ENCODE data around the gene KRTAP5-10.

KRTAP5-10 gene

GRCh38 chr11:71562120-71562519 lies 3.2 kb upstream of the KRTAP5-10 start:
- no peak overlapping the region for H3K4ac ChIP-seq (ENCODE audit: low read length)
- DNase-seq (ENCODE audit: low spot score), result no peak
- H2BK5ac ChIP-seq (ENCODE audit: low read length), result no peak overlapping the region
- no peak overlapping the region for H2BK15ac ChIP-seq (ENCODE audit: low read length)
- no peak overlapping the region for H3K14ac ChIP-seq (ENCODE audit: low read length)
- H2AFZ ChIP-seq (ENCODE audit: low read length), result no peak overlapping the region
- no peaks in the 10 kb centered on the region for H3K9me3 ChIP-seq (replicated peaks in 1 of 2; ENCODE audit: control insufficient read depth in 2 of 2, insufficient read depth in 1 of 2, low read depth in 1 of 2, low read length in 2 of 2)
- H3K27me3 ChIP-seq (ENCODE audit: control insufficient read depth in 3 of 3, insufficient read depth in 3 of 3, low read depth in 1 of 3, low read length in 3 of 3), result peaks cover 0 to 4% (median 0%) of the 10 kb centered on the region in 3 experiments
- no peak overlapping the region for H2BK120ac ChIP-seq (ENCODE audit: low read depth, low read length)
- H2AK5ac ChIP-seq (ENCODE audit: low read depth, low read length), result no peak overlapping the region
- no peak overlapping the region for H4K8ac ChIP-seq (ENCODE audit: low read depth, low read length)
- no peak overlapping the region for H3K23ac ChIP-seq (ENCODE audit: low read depth, low read length, poor library complexity)
- H3K4me1 ChIP-seq (ENCODE audit: control insufficient read depth in 2 of 2, insufficient read depth in 1 of 2, low read depth in 1 of 2, low read length in 2 of 2), result no peaks in the 10 kb centered on the region
- H4K91ac ChIP-seq (ENCODE audit: low read depth, low read length, poor library complexity), result no peak overlapping the region
- H3K27ac ChIP-seq (replicated peaks; ENCODE audit: low read length), result no peak overlapping the region
- H3K79me1 ChIP-seq (ENCODE audit: low read depth, low read length), result no peaks in the 10 kb centered on the region
- no peak overlapping the region for H2BK12ac ChIP-seq (ENCODE audit: low read length)
- no peak overlapping the region for H3K9ac ChIP-seq (ENCODE audit: low read depth, low read length, poor library complexity)
- no peak overlapping the region for H3K4me2 ChIP-seq (ENCODE audit: insufficient read depth, low read length, poor library complexity, severe bottlenecking)
- H3K4me3 ChIP-seq (ENCODE audit: low read length in 2 of 2), result no peak overlapping the region
- no peak overlapping the region for H3K18ac ChIP-seq (ENCODE audit: low read length)
- no peaks in the 10 kb centered on the region for H3K36me3 ChIP-seq (replicated peaks in 1 of 2; ENCODE audit: control insufficient read depth in 2 of 2, insufficient read depth in 2 of 2, low read length in 2 of 2)

GRCh38 chr11:71563406-71563805 lies 2.0 kb upstream of the KRTAP5-10 start:
- peak; percentile 35 for DNase-seq (ENCODE audit: low spot score)

GRCh38 chr11:71564430-71564829 lies 933 bp upstream of the KRTAP5-10 start:
- Histone ChIP-seq H3K4me2 (ENCODE audit: insufficient read depth, low read length, poor library complexity, severe bottlenecking) (no peak overlapping the region), H3K79me1 (ENCODE audit: low read depth, low read length) (no peaks in the 10 kb centered on the region), H3K9me3 (replicated peaks in 1 of 2; ENCODE audit: control insufficient read depth in 2 of 2, insufficient read depth in 1 of 2, low read depth in 1 of 2, low read length in 2 of 2) (no peaks in the 10 kb centered on the region), H2AK5ac (ENCODE audit: low read depth, low read length) (no peak overlapping the region), H2AFZ (ENCODE audit: low read length) (no peak overlapping the region), H2BK5ac (ENCODE audit: low read length) (no peak overlapping the region), H2BK12ac (ENCODE audit: low read length) (no peak overlapping the region), H3K27me3 (ENCODE audit: control insufficient read depth in 3 of 3, insufficient read depth in 3 of 3, low read depth in 1 of 3, low read length in 3 of 3) (peaks cover 0 to 4% (median 3%) of the 10 kb centered on the region in 3 experiments), H4K8ac (ENCODE audit: low read depth, low read length) (no peak overlapping the region), H3K23ac (ENCODE audit: low read depth, low read length, poor library complexity) (no peak overlapping the region), H3K14ac (ENCODE audit: low read length) (no peak overlapping the region), H2BK120ac (ENCODE audit: low read depth, low read length) (no peak overlapping the region), H3K4me1 (ENCODE audit: control insufficient read depth in 2 of 2, insufficient read depth in 1 of 2, low read depth in 1 of 2, low read length in 2 of 2) (peaks cover 0 to 2% of the 10 kb centered on the region in 2 donors), H3K27ac (replicated peaks; ENCODE audit: low read length) (no peak overlapping the region), H3K18ac (ENCODE audit: low read length) (no peak overlapping the region), H3K36me3 (replicated peaks in 1 of 2; ENCODE audit: control insufficient read depth in 2 of 2, insufficient read depth in 2 of 2, low read length in 2 of 2) (no peaks in the 10 kb centered on the region), H3K4me3 (ENCODE audit: low read length in 2 of 2) (no peak overlapping the region), H3K9ac (ENCODE audit: low read depth, low read length, poor library complexity) (no peak overlapping the region), H4K91ac (ENCODE audit: low read depth, low read length, poor library complexity) (no peak overlapping the region), H3K4ac (ENCODE audit: low read length) (no peak overlapping the region), H2BK15ac (ENCODE audit: low read length) (no peak overlapping the region)
- no CpG with 5 or more reads among the region's 4 CpGs for WGBS, 2 donors (ENCODE audit: extremely low coverage in 2 of 2, insufficient read length in 2 of 2, insufficient replicate concordance in 1 of 2)
- no peak for DNase-seq (ENCODE audit: low spot score)

More at GRCh38 chr11:71563406-71563805, 2.0 kb upstream of the KRTAP5-10 start:
- Histone ChIP-seq H3K23ac (ENCODE audit: low read depth, low read length, poor library complexity) (no peak overlapping the region), H3K9me3 (replicated peaks in 1 of 2; ENCODE audit: control insufficient read depth in 2 of 2, insufficient read depth in 1 of 2, low read depth in 1 of 2, low read length in 2 of 2) (no peaks in the 10 kb centered on the region), H3K4ac (ENCODE audit: low read length) (no peak overlapping the region), H3K4me1 (ENCODE audit: control insufficient read depth in 2 of 2, insufficient read depth in 1 of 2, low read depth in 1 of 2, low read length in 2 of 2) (peaks cover 0 to 2% of the 10 kb centered on the region in 2 donors), H3K14ac (ENCODE audit: low read length) (no peak overlapping the region), H4K91ac (ENCODE audit: low read depth, low read length, poor library complexity) (no peak overlapping the region), H3K4me2 (ENCODE audit: insufficient read depth, low read length, poor library complexity, severe bottlenecking) (no peak overlapping the region), H4K8ac (ENCODE audit: low read depth, low read length) (no peak overlapping the region), H2BK5ac (ENCODE audit: low read length) (no peak overlapping the region), H2BK15ac (ENCODE audit: low read length) (no peak overlapping the region), H3K79me1 (ENCODE audit: low read depth, low read length) (no peaks in the 10 kb centered on the region), H3K27me3 (ENCODE audit: control insufficient read depth in 3 of 3, insufficient read depth in 3 of 3, low read depth in 1 of 3, low read length in 3 of 3) (peaks cover 0 to 4% (median 3%) of the 10 kb centered on the region in 3 experiments), H2BK12ac (ENCODE audit: low read length) (no peak overlapping the region), H3K27ac (replicated peaks; ENCODE audit: low read length) (no peak overlapping the region), H2AFZ (ENCODE audit: low read length) (no peak overlapping the region), H3K9ac (ENCODE audit: low read depth, low read length, poor library complexity) (no peak overlapping the region), H2AK5ac (ENCODE audit: low read depth, low read length) (no peak overlapping the region), H3K4me3 (ENCODE audit: low read length in 2 of 2) (no peak overlapping the region), H3K36me3 (replicated peaks in 1 of 2; ENCODE audit: control insufficient read depth in 2 of 2, insufficient read depth in 2 of 2, low read length in 2 of 2) (no peaks in the 10 kb centered on the region), H3K18ac (ENCODE audit: low read length) (no peak overlapping the region), H2BK120ac (ENCODE audit: low read depth, low read length) (no peak overlapping the region)
- no CpG with 5 or more reads among the region's 8 CpGs for WGBS, 2 donors (ENCODE audit: extremely low coverage in 2 of 2, insufficient read length in 2 of 2, insufficient replicate concordance in 1 of 2)

- peak overlapping the region; percentile 63 for H3K14ac ChIP-seq (ENCODE audit: low read length)
- H2BK120ac ChIP-seq (ENCODE audit: low read depth, low read length), result no peak overlapping the region
- H2BK12ac ChIP-seq (ENCODE audit: low read length), result peak overlapping the region; percentile 41
- whole genome bisulfite sequencing, 2 donors (ENCODE audit: extremely low coverage in 2 of 2, insufficient read length in 2 of 2, insufficient replicate concordance in 1 of 2), result no CpG with 5 or more reads among the region's 10 CpGs
- peak overlapping the region; percentile 19 for H3K18ac ChIP-seq (ENCODE audit: low read length)
- no peak overlapping the region for H4K91ac ChIP-seq (ENCODE audit: low read depth, low read length, poor library complexity)
- H3K27ac ChIP-seq (replicated peaks; ENCODE audit: low read length), result no peak overlapping the region
- no peak overlapping the region for H3K9ac ChIP-seq (ENCODE audit: low read depth, low read length, poor library complexity)
- H4K8ac ChIP-seq (ENCODE audit: low read depth, low read length), result peak overlapping the region; percentile 54
- H2AK5ac ChIP-seq (ENCODE audit: low read depth, low read length), result no peak overlapping the region
- H3K23ac ChIP-seq (ENCODE audit: low read depth, low read length, poor library complexity), result no peak overlapping the region
- H3K9me3 ChIP-seq (replicated peaks in 1 of 2; ENCODE audit: control insufficient read depth in 2 of 2, insufficient read depth in 1 of 2, low read depth in 1 of 2, low read length in 2 of 2), result no peaks in the 10 kb centered on the region
- no peak overlapping the region for H3K4me2 ChIP-seq (ENCODE audit: insufficient read depth, low read length, poor library complexity, severe bottlenecking)
- H3K4me3 ChIP-seq (ENCODE audit: low read length in 2 of 2), result no peak overlapping the region
- peaks cover 0 to 2% of the 10 kb centered on the region in 2 donors for H3K4me1 ChIP-seq (ENCODE audit: control insufficient read depth in 2 of 2, insufficient read depth in 1 of 2, low read depth in 1 of 2, low read length in 2 of 2)
- H3K79me1 ChIP-seq (ENCODE audit: low read depth, low read length), result no peaks in the 10 kb centered on the region
- DNase-seq (ENCODE audit: low spot score), result no peak
- H2AFZ ChIP-seq (ENCODE audit: low read length), result no peak overlapping the region
- no peak overlapping the region for H2BK15ac ChIP-seq (ENCODE audit: low read length)
- H3K4ac ChIP-seq (ENCODE audit: low read length), result no peak overlapping the region
- no peaks in the 10 kb centered on the region for H3K36me3 ChIP-seq (replicated peaks in 1 of 2; ENCODE audit: control insufficient read depth in 2 of 2, insufficient read depth in 2 of 2, low read length in 2 of 2)
- H3K27me3 ChIP-seq (ENCODE audit: control insufficient read depth in 3 of 3, insufficient read depth in 3 of 3, low read depth in 1 of 3, low read length in 3 of 3), result peaks cover 0 to 7% (median 4%) of the 10 kb centered on the region in 3 experiments
- no peak overlapping the region for H2BK5ac ChIP-seq (ENCODE audit: low read length)
These were observed 788 bp downstream of the KRTAP5-10 start for GRCh38 chr11:71566081-71566620.

All from neuronal stem cell (in vitro differentiated cells).